Ureter (tissue), 1 donor: Measurements from ENCODE around the gene PRRC2B. TPM values are rescaled to one million over a fixed set of nuclear protein-coding genes. Genes with fewer than 3 reads are reported as not detected.
"Not testable (repeated sequence)": the region's sequence is repeated elsewhere in the genome, so short reads cannot be mapped to it uniquely, and the experiment has no call there.

Source experiments
- DNase-seq: peaks from one replicate; pipeline ENCODE4 v3.0.0-alpha.2; 2020; ENCODE audit warnings: low spot score
- total RNA-seq: library from RNA; stranded (reverse); gene quantifications from one replicate; pipeline ENCODE4 v1.2.4, GENCODE V29; 2023
- donor health status: DM: yes; HTN: yes; CAD: no.

The PRRC2B gene
- 215 TPM for total RNA-seq

- peak; percentile 89 for DNase-seq
Measured at GRCh38 chr9:131393622-131394463, at the start of gene PRRC2B. PRRC2B (plus strand) TSS chr9:131394086; CDS start chr9:131430145, 36,059 bp downstream.

DNA sequence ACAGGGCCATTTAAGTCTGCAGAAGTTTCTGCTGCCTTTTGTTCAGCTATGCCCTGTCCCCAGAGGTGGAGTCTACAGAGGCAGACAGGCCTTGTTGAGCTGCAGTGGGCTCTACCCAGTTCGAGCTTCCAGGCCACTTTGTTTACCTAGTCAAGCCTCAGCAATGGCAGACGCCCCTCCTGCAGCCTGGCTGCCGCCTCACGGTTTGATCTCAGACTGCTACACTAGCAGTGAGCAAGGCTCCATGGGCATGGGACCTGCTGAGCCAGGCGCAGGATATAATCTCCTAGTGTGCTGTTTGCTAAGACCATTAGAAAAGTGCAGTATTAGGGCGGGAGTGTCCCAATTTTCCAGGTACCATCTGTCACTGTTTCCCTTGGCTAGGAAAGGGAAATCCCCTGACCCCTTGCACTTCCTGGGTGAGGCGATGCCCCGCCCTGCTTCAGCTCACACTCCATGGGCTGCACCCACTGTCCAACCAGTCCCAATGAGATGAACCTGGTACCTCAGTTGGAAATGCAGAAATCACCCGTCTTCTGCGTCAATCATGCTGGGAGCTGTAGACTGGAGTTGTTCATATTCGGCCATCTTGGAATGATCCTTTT lies 48.9 kb upstream of the PRRC2B start:
- not testable (repeated sequence) for DNase-seq

DNA sequence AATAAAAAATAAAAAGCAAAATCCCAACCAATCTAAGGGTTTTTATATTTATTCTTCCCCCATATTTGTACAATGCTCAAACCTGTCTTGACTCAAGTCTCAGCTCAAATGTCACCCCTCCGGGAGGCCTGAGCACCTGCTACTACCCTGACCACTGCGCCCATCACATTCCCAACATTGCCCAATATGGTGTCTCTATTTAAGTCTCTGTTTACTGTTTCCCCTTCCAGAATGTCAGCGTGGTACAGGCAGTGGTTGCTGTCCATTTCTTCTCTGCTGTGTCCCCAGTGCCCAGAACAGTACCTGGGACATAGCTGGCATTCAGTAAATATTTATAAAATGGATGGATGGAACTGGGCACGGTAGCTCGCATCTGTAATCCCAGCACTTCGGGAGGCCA lies 47.3 kb upstream of the PRRC2B start:
- DNase-seq: no peak

DNA sequence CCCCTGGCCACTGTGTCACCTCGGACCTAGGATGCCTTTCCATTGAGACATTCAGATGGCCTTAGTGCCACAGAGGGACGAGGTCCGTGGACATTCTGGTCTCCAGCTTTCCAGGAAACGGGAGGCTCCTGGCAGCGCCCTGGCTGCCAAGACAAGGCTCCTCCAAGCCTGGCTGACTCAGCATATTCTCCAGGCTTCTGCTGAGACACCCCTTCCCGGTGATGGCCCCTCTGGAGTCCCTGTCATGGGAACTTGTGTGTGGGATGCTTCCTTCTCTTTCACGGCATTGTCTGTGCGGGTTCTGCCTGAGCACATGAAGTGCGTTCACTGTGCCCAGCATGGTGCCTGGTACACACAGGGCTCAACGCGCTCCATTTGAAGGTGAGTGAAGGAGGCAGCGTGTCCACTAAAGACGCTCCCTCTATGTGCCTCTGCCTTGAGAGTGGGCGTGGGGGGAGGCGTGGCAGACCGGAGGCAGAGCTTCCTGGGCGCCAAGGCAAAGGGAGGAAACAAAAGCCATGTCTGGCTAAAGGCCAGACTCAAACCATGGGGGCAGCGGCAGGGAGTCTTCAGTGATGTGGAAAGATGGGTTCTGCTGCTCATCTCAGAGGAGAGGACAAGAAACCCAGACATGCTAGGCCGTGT lies 46.4 kb upstream of the PRRC2B start:
- DNase-seq: no peak

DNA sequence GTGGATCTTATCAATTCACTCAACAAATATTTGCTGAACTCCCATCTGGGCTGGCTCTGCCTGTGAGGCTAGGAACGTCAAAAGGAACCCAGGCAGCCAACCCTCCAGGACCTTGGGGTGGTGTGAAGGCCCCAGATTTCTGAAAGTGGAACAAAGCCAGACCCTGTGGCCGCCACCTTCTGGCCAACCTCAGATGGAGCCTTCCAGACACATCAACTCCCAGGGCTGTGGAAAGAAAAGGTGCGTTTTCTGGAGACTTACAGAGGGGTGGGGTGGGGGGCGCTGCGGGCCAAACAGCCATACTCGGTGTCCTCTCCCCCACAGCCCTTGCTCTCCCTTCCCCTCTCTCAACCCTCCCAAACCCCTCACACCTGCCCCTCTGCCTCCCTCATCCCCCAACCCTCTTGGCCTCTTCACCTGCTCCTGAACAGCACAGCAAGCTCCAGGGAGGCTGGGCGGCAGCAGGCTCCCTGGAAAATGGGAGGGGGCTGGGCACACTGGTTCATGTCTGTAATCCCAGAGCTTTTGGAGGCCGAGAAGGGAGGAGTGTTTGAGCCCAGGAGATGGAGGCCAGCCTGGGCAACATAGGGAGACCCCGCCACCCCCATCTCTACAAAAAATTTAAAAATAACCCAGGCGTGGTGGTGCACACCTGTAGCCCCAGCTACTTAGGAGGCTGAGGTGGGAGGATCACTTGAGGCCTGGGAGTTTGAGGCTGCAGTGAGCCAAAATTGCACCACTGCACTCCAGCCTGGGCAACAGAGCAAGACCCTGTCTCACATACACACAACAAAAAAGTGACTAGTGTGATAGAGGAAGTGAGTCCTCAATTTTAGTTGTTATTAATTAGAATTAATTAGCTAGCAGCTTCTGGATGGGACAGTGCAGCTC lies 45.0 kb upstream of the PRRC2B start:
- no peak for DNase-seq

DNA sequence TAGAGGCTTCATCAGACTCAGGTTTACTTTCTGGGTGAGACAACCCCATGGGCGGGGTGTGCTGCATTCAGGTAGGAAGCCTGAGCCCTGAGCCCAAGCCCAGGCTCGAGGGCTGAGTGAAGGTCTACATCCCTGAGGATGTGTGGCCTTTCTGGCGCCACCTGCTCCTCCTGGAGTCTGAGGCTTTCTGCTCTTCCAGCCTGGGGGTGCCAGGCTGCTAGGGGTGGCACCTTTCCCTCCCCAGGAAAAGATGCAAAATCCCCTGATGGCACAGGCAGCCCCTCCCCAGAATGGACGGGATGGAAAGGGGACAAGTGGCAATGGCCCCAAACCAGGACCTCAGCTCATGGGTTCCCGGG lies 44.4 kb upstream of the PRRC2B start:
- no peak for DNase-seq

DNA sequence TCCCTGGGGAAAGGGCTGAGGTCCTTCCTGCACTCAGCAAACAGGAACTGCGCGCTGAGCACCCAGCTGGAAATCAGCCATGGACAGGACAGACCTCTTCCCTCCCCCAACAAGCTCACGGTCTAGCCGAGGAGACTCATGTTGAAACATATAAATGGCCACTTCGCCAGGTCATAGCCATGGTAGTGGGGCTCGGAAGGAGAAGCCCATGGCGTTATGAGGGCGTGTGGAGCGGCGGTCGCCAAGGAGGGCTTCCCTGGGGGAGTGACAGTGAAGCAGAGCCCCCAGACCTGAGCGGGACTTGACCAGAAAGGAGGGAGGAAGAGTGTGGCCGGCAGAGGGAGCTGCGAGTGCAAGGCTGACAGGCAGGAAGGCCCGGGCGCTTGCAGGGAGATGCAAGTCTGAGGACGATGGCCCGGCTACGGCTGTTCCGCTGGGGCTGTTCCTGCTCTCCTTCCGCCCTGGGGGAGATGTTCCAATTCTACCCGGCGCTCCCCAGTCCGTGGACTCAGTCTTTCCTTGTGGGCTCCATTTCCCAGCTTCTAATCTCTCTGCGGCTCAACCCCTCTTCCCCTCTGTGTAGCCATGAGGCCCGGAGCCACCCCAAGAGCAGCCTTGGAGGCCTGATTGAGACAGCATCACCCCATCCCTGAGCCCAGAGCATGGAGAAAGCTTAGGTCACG lies 43.9 kb upstream of the PRRC2B start:
- DNase-seq: peak; percentile 90

DNA sequence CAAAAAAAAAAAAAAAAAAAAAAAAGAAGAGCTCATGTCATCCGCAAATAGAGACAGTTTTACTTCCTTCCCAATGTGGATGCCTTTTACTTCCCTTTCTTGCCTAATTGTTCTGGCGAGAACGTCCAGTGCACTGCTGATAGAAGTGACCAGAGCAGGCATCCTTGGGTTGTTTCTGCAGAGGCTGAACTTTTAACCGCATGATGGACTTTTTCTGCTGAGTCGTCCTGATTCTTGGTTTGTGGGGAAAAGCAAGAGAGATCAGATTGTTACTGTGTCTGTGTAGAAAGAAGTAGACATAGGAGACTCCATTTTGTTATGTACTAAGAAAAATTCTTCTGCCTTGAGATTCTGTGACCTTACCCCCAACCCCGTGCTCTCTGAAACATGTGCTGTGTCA lies 37.4 kb upstream of the PRRC2B start:
- not testable (repeated sequence) for DNase-seq

GRCh38 chr9:131358556-131358955 lies 35.3 kb upstream of the PRRC2B start:
- no peak for DNase-seq

- DNase-seq: no peak
Measured at GRCh38 chr9:131361202-131361833, 32.6 kb upstream of the PRRC2B start.

DNA sequence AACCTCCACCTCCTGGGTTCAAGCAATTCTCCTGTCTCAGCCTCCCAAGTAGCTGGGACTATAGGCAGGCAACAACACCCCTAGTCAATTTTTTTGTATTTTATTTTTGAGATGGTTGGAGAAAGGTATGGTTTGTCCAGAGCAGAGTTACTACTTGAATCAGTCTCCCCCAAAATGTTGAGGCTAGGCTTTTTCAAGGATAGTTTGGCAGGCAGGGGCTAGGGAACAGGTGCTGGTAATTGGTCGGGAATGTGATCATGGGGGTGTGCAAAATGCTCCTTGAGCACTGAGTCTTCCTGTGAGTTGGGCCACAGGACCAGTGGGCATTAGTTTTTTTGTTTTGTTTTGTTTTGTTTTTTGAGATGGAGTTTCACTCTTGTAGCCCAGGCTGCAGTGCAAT lies 28.3 kb upstream of the PRRC2B start:
- no peak for DNase-seq

GRCh38 chr9:131366761-131367401 lies 27.0 kb upstream of the PRRC2B start:
- no peak for DNase-seq

GRCh38 chr9:131367450-131367849 lies 26.4 kb upstream of the PRRC2B start:
- no peak for DNase-seq

- DNase-seq: no peak
Measured at GRCh38 chr9:131370638-131371037, 23.2 kb upstream of the PRRC2B start.

GRCh38 chr9:131372599-131372973 lies 21.3 kb upstream of the PRRC2B start:
- DNase-seq: not testable (repeated sequence)

DNA sequence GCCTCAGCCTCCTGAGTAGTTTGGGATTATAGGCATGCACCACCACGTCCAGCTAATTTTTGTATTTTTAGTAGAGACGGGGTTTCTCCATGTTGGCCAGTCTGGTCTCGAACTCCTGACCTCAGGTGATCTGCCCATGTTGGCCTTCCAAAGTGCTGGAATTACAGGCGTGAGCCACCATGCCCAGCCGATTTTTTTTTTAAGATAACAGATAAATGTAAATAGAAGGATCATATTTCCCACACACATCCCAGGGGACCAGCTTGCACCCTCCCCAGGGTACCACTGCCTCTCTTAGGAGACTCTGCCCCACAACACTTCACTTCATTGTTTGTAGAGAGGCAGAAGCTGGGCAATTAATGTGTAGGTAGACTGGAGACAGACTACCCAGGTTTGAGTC lies 19.2 kb upstream of the PRRC2B start:
- DNase-seq: not testable (repeated sequence)

DNA sequence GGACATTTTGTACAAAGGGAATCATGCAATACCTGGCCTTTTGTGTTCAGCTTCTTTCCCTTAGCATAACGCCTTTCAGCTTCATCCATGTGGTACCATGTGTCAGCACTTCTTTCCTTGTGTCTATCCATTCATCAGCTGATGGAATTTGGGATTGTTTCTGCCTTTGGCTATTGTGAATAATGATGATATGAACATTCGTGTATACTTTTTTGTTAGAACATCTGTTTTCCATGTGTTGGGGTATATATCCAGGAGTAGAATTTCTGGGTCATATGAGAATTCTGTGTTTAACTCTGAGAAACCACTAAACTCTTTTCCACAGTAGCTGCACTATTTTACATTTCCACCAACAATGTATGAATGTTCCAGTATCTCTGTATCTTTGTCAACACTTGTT lies 14.8 kb upstream of the PRRC2B start:
- DNase-seq: no peak

GRCh38 chr9:131382850-131383729 lies 10.8 kb upstream of the PRRC2B start:
- no peak for DNase-seq

- no peak for DNase-seq
Measured at GRCh38 chr9:131385296-131385695, 8.6 kb upstream of the PRRC2B start.
